DMS 273 (cell line): ENCODE results near the gene GABARAP.

Experiments
- DNase-seq: peaks from one replicate; lab custom pipeline; 2025; ENCODE audit not compliant: unreplicated experiment; lab: John Stamatoyannopoulos, UW

GABARAP gene

GRCh38 chr17:7223375-7223774 lies 18.9 kb downstream of the GABARAP start:
- DNase-seq, result no peak

- no peak for DNase-seq
Observed at GRCh38 chr17:7222972-7223292, 19.3 kb downstream of the GABARAP start.

- DNase-seq, result no peak
Observed at GRCh38 chr17:7222093-7222971, 19.9 kb downstream of the GABARAP start.

GRCh38 chr17:7221278-7222092 lies 20.8 kb downstream of the GABARAP start:
- DNase-seq, result no peak

GRCh38 chr17:7220593-7221277 lies 21.5 kb downstream of the GABARAP start:
- peak; percentile 75 for DNase-seq

- DNase-seq, result peak; percentile 84
Observed at GRCh38 chr17:7219812-7220592, 22.2 kb downstream of the GABARAP start, which contains the start of the genes ACADVL and DLG4. TSS of gene ACADVL (plus strand) at chr17:7219938. CDS start at chr17:7219985, 47 bp downstream. TSS of gene DLG4 (minus strand) at chr17:7219836.

- DNase-seq, result no peak
Observed at GRCh38 chr17:7219229-7219811, 22.9 kb downstream of the GABARAP start.

- peak; percentile 39 for DNase-seq
Observed at GRCh38 chr17:7218758-7219157, 23.5 kb downstream of the GABARAP start.

GRCh38 chr17:7218166-7218565 lies 24.1 kb downstream of the GABARAP start:
- DNase-seq, result no peak

GRCh38 chr17:7217113-7217987 lies 24.9 kb downstream of the GABARAP start:
- peak; percentile 74 for DNase-seq

GRCh38 chr17:7216242-7217112 lies 25.8 kb downstream of the GABARAP start:
- DNase-seq, result no peak

GRCh38 chr17:7215652-7216180 lies 26.5 kb downstream of the GABARAP start:
- DNase-seq, result peak; percentile 53

GRCh38 chr17:7215136-7215638 lies 27.1 kb downstream of the GABARAP start:
- DNase-seq, result no peak

GRCh38 chr17:7214300-7215135 lies 27.7 kb downstream of the GABARAP start:
- DNase-seq, result peak; percentile 98

- peak; percentile 96 for DNase-seq
Observed at GRCh38 chr17:7213895-7214299, 28.4 kb downstream of the GABARAP start.

GRCh38 chr17:7211491-7212273 lies 30.6 kb downstream of the GABARAP start:
- no peak for DNase-seq
